Aorta (tissue), 5 donors: ENCODE results near the gene NT5C2. TPM values are rescaled to one million over a fixed set of nuclear protein-coding genes. Genes with fewer than 3 reads are reported as not detected.
"Not testable (repeated sequence)": the region's sequence is repeated elsewhere in the genome, so short reads cannot be mapped to it uniquely, and the experiment has no call there.

Source experiments
- ATAC-seq: fragments of 200-7000 bp; cut with Tn5 transposase; one replicate; pipeline ENCODE4 v1.9.1; 2022; ENCODE audit warnings: moderate library complexity; ENCODE audit not compliant: low FRiP score
- DNase-seq, 2 donors: peaks; one replicate each; pipeline ENCODE4 v3.0.0-alpha.2; 2020
- H3K27ac ChIP-seq, 2 donors: one replicate each; pipeline ENCODE4 v1.5.1; 2013; ENCODE audit warnings: low read length in 2 of 2, mild to moderate bottlenecking in 2 of 2, moderate library complexity in 2 of 2, control low read depth in 1 of 2, inconsistent platforms in 1 of 2, low read depth in 1 of 2
- H3K27me3 ChIP-seq, 2 donors: one replicate each; pipeline ENCODE4 v1.6.1; 2013; ENCODE audit warnings: control low read depth in 1 of 2, low read length in 1 of 2, mild to moderate bottlenecking in 1 of 2, moderate library complexity in 1 of 2; ENCODE audit not compliant: insufficient read depth in 2 of 2, control insufficient read depth in 1 of 2
- H3K36me3 ChIP-seq, 2 donors: one replicate each; pipeline ENCODE4 v1.6.1; 2013; ENCODE audit warnings: control low read depth in 1 of 2, low read length in 1 of 2, mild to moderate bottlenecking in 1 of 2; ENCODE audit not compliant: insufficient read depth in 2 of 2, control insufficient read depth in 1 of 2
- H3K4me1 ChIP-seq, 2 donors: one replicate each; pipeline ENCODE4 v1.6.1; 2013; ENCODE audit warnings: low read length in 2 of 2, control low read depth in 1 of 2, mild to moderate bottlenecking in 1 of 2, moderate library complexity in 1 of 2; ENCODE audit not compliant: insufficient read depth in 2 of 2, control insufficient read depth in 1 of 2
- H3K4me3 ChIP-seq, 2 donors: one replicate each; pipeline ENCODE4 v1.5.1; 2013; ENCODE audit warnings: low read length in 2 of 2, control low read depth in 1 of 2, mild to moderate bottlenecking in 1 of 2
- H3K9me3 ChIP-seq: one replicate; pipeline ENCODE4 v1.6.1; 2013; ENCODE audit warnings: mild to moderate bottlenecking, low read length; ENCODE audit not compliant: control insufficient read depth
- WGBS, 2 donors: extraction: QIAGEN DNeasy Blood & Tissue Kit; methylation state at CpG; one replicate each; pipeline ENCODE4 v1.1.7; 2013; 5-methylcytosine and 5-hydroxymethylcytosine counted together
- intact Hi-C, 2 donors: fragments of 100-400 bp; cut with DNase I; formaldehyde crosslinking; loops; one replicate each; pipeline versions ENCODE4 v1.14.2 to v1.15.0; 2022
- polyA plus RNA-seq, 2 donors: library from polyadenylated mRNA; stranded (reverse); fragments of 200-250 nt; gene quantifications; one replicate each; pipeline ENCODE4 v1.2.3, GENCODE V29; 2013
- total RNA-seq, 2 donors: library from RNA; stranded (reverse); fragmentation: NEBNext Ultra II Directional; extraction: Animal tissue kit (Norgen Biotek cat#: 25700); gene quantifications; one replicate each; pipeline ENCODE4 v1.2.1, GENCODE V29; 2021
- donor health status: healthy with polysubstance abuse.
- donor health status: Bipolar disorder and iron deficiency.
- donor health status: DM: no; HTN: no; CAD: no.
- donor health status: DM: no; HTN: no; CAD: no.
- donor health status: DM: yes; HTN: yes; CAD: no.

Gene NT5C2
- total and polyA plus RNA-seq, 4 donors: 34.7 to 102 (median 73.9) TPM

- 96 to 98% methylated on average over 2 of the region's 2 CpGs for WGBS, 2 donors
- DNase-seq (no peak), ATAC-seq (no peak)
- intact Hi-C loops: loop anchor here in 1 of 2 donors (10.0 kb wide), 1 partner anchor 233 kb away; the partner anchor contains the start of gene CYP17A1
- H3K4me1 ChIP-seq: no peaks in the 10 kb centered on the region
- no peak overlapping the region for H3K27ac ChIP-seq
- H3K36me3 ChIP-seq: peaks cover 0 to 3% of the 10 kb centered on the region in 2 donors
- H3K9me3 ChIP-seq: no peaks in the 10 kb centered on the region
- no peak overlapping the region for H3K4me3 ChIP-seq
- no peaks in the 10 kb centered on the region for H3K27me3 ChIP-seq
Measured at GRCh38 chr10:103067484-103067883, 125.6 kb downstream of the NT5C2 start.

GRCh38 chr10:103067099-103067477 is 126.0 kb downstream of the NT5C2 start:
- not testable (repeated sequence) for H3K27me3 ChIP-seq, H3K4me3 ChIP-seq, DNase-seq, H3K27ac ChIP-seq, ATAC-seq, H3K4me1 ChIP-seq, H3K9me3 ChIP-seq, H3K36me3 ChIP-seq
- intact Hi-C loops: loop anchor here in 1 of 2 donors (10.0 kb wide), 1 partner anchor 232 kb away; the partner anchor contains the start of gene CYP17A1
- WGBS, 2 donors: 91 to 92% methylated on average over 4 of the region's 4 CpGs

- peaks cover 0 to 3% of the 10 kb centered on the region in 2 donors for H3K36me3 ChIP-seq
- H3K4me1 ChIP-seq: no peaks in the 10 kb centered on the region
- 87 to 88% methylated on average over 16 of the region's 16 CpGs for WGBS, 2 donors
- H3K4me3 ChIP-seq: no peak overlapping the region
- H3K27me3 ChIP-seq: no peaks in the 10 kb centered on the region
- ATAC-seq: no peak
- no peak for DNase-seq
- no peaks in the 10 kb centered on the region for H3K9me3 ChIP-seq
- no peak overlapping the region for H3K27ac ChIP-seq
- intact Hi-C loops: loop anchor here in 1 of 2 donors (10.0 kb wide), 1 partner anchor 232 kb away; the partner anchor contains the start of gene CYP17A1
Measured at GRCh38 chr10:103066141-103067098, 126.7 kb downstream of the NT5C2 start.

GRCh38 chr10:103064956-103065355 is 128.1 kb downstream of the NT5C2 start:
- DNase-seq: no peak
- Histone ChIP-seq H3K4me1 (no peaks in the 10 kb centered on the region), H3K27ac (no peak overlapping the region), H3K36me3 (peaks cover 0 to 3% of the 10 kb centered on the region in 2 donors), H3K4me3 (no peak overlapping the region), H3K9me3 (no peaks in the 10 kb centered on the region), H3K27me3 (no peaks in the 10 kb centered on the region)
- 86 to 87% methylated on average over 4 of the region's 4 CpGs for WGBS, 2 donors
- intact Hi-C loops: loop anchor here in 1 of 2 donors (10.0 kb wide), 1 partner anchor 230 kb away; the partner anchor contains the start of gene CYP17A1
- ATAC-seq: no peak

DNA sequence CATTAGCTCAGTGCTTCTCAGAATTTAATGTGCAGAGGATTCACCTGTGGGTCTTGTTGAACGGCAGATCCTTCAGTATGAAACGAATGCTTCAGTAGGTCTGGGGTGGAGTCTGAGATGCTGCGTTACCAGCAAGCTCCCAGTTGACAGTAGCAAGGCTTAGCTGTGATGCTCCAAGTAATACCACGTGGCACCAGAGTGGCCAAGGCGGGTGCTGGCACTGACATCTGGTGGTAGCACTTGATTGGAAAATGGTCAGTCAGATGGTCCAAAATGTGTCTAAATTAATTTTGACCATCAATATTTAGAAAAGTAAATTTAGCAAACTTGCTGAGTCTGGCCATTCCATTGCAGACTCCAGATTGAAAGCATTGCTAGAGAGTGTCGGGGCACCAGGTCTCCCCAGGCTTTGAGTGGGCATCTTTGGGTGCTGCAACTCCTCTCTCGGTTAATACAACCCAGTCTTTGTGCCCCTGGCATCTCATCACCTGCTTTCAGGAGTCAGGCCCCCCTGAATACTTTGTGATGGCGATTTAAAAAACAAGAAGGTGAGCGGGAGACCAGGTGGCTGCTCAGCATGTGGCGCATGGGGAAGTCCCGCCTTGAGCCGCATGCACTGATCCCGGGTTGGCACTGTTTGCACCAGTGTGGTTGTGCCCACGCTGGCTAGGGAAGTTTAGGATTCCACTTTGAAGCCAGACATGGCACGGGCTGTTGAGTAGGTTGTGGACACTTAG is 130.1 kb downstream of the NT5C2 start:
- intact Hi-C loops: loop anchor here in 1 of 2 donors (10.0 kb wide), 1 partner anchor 228 kb away; the partner anchor contains the start of gene CYP17A1
- H3K27me3 ChIP-seq: no peaks in the 10 kb centered on the region
- no peaks in the 10 kb centered on the region for H3K9me3 ChIP-seq
- peaks cover 0 to 3% of the 10 kb centered on the region in 2 donors for H3K36me3 ChIP-seq
- H3K4me1 ChIP-seq: no peaks in the 10 kb centered on the region
- H3K4me3 ChIP-seq: no peak overlapping the region
- ATAC-seq (no peak), DNase-seq (no peak)
- H3K27ac ChIP-seq: no peak overlapping the region
- WGBS, 2 donors: 78 to 80% methylated on average over 15 of the region's 15 CpGs

- H3K36me3 ChIP-seq: peaks cover 0 to 3% of the 10 kb centered on the region in 2 donors
- H3K27ac ChIP-seq: no peak overlapping the region
- no peak for ATAC-seq
- intact Hi-C loops: loop anchor here in 1 of 2 donors (10.0 kb wide), 1 partner anchor 226 kb away; the partner anchor contains the start of gene CYP17A1
- WGBS, 2 donors: 49 to 58% methylated on average over 2 of the region's 2 CpGs
- H3K4me1 ChIP-seq: no peaks in the 10 kb centered on the region
- no peak overlapping the region for H3K4me3 ChIP-seq
- no peaks in the 10 kb centered on the region for H3K27me3 ChIP-seq
- DNase-seq: no peak
- no peaks in the 10 kb centered on the region for H3K9me3 ChIP-seq
Measured at GRCh38 chr10:103060575-103060974, 132.5 kb downstream of the NT5C2 start.

DNA sequence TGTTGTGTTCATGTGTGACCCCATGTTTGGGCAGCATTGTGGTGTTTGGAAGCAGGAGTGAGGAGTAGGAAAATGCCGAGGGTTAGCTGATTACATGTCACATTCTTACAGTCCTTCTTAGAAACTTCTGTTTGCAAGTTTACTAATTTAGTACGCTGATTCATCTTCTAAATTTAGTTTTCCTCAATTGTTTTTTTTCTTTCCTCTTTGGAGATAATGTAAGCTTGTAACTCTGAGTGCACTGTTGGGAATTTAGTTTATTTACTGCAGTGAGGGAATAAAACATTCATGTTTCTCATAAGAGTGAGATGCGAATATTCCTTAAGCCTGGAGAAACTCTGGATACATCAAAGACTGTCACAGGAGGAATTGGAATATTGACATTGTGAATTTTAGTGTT is 135.0 kb downstream of the NT5C2 start:
- no peaks in the 10 kb centered on the region for H3K4me1 ChIP-seq
- H3K27ac ChIP-seq: peak overlapping the region in 1 of 2 donors; percentile 71
- no peaks in the 10 kb centered on the region for H3K27me3 ChIP-seq
- 28 to 40% methylated on average over 3 of the region's 3 CpGs for WGBS, 2 donors
- no peaks in the 10 kb centered on the region for H3K9me3 ChIP-seq
- no peak for ATAC-seq
- H3K36me3 ChIP-seq: no peaks in the 10 kb centered on the region
- intact Hi-C loops: no loop called here
- H3K4me3 ChIP-seq: no peak overlapping the region
- no peak for DNase-seq

GRCh38 chr10:103055105-103055504 is 138.0 kb downstream of the NT5C2 start:
- 18 to 24% methylated on average over 4 of the region's 4 CpGs for WGBS, 2 donors
- ATAC-seq (no peak), DNase-seq (no peak)
- intact Hi-C loops: no loop called here
- no peaks in the 10 kb centered on the region for H3K36me3 ChIP-seq
- no peak overlapping the region for H3K27ac ChIP-seq
- H3K27me3 ChIP-seq: no peaks in the 10 kb centered on the region
- H3K4me3 ChIP-seq: no peak overlapping the region
- no peaks in the 10 kb centered on the region for H3K9me3 ChIP-seq
- no peaks in the 10 kb centered on the region for H3K4me1 ChIP-seq
